GM19193 (cell line): ENCODE results near the gene NDUFS8.

Experiments used
- POLR2A ChIP-seq: IDR thresholded peaks from 4 replicates; pipeline ENCODE4 v1.6.1; 2011; ENCODE audit not compliant: insufficient read depth, insufficient read length; ENCODE audit errors: extremely low read depth

The NDUFS8 gene

GRCh38 chr11:68014947-68015447 lies 15.5 kb upstream of the NDUFS8 start:
- no peak for TF ChIP-seq POLR2A

- no peak for TF ChIP-seq POLR2A
Measured at GRCh38 chr11:68015467-68015866, 15.0 kb upstream of the NDUFS8 start.

- no peak for TF ChIP-seq POLR2A
Measured at GRCh38 chr11:68016161-68016903, 14.1 kb upstream of the NDUFS8 start.

- TF ChIP-seq POLR2A = no peak
Measured at GRCh38 chr11:68016904-68017817, 13.3 kb upstream of the NDUFS8 start.

GRCh38 chr11:68017980-68018729 lies 12.3 kb upstream of the NDUFS8 start:
- no peak for TF ChIP-seq POLR2A

GRCh38 chr11:68018730-68019190 lies 11.7 kb upstream of the NDUFS8 start:
- TF ChIP-seq POLR2A = no peak

- TF ChIP-seq POLR2A = no peak
Measured at GRCh38 chr11:68019486-68019885, 11.0 kb upstream of the NDUFS8 start.

- TF ChIP-seq POLR2A = no peak
Measured at GRCh38 chr11:68020575-68020974, 9.9 kb upstream of the NDUFS8 start.

GRCh38 chr11:68021167-68021787 lies 9.2 kb upstream of the NDUFS8 start:
- no peak for TF ChIP-seq POLR2A

- no peak for TF ChIP-seq POLR2A
Measured at GRCh38 chr11:68022531-68022930, 8.0 kb upstream of the NDUFS8 start.

GRCh38 chr11:68024508-68024907 lies 6.0 kb upstream of the NDUFS8 start:
- no peak for TF ChIP-seq POLR2A

- no peak for TF ChIP-seq POLR2A
Measured at GRCh38 chr11:68025047-68025446, 5.4 kb upstream of the NDUFS8 start.

GRCh38 chr11:68026391-68027105 lies 3.9 kb upstream of the NDUFS8 start:
- no peak for TF ChIP-seq POLR2A

GRCh38 chr11:68027667-68028066 lies 2.8 kb upstream of the NDUFS8 start:
- TF ChIP-seq POLR2A = no peak
